HCT116 (cell line): ENCODE data around the gene ACVRL1. TPM values are rescaled to one million over a fixed set of nuclear protein-coding genes. Genes with fewer than 3 reads are reported as not detected.

Experiments
- ATAC-seq: fragments of 200-7000 bp; cut with Tn5 transposase; 2 replicates; pipeline ENCODE4 v1.9.1; 2020; ENCODE audit warnings: mild to moderate bottlenecking, moderate library complexity
- BruUV-seq: library from RNA; stranded (reverse); fragments of 400-500 nt; replicated peaks from 2 replicates; lab custom pipeline; 2021; lab: Mats Ljungman, UMichigan
- CTCF ChIA-PET: fragments of 300-600 bp; sonication (Branson Sonifier 250); formaldehyde crosslinking; loops from one replicate; lab custom pipeline; 2021; ENCODE audit warnings: antibody characterized with exemption; lab: Charles Lee
- POLR2A ChIA-PET: fragments of 300-600, 350-600 bp; sonication (Branson Sonifier 250); formaldehyde crosslinking; loops from one replicate; lab custom pipeline; 2021; ENCODE audit warnings: antibody characterized with exemption; lab: Charles Lee
- RAD21 ChIA-PET, 2 experiments: fragments of 300-600 bp; sonication (Branson Sonifier 250); formaldehyde crosslinking; loops; one replicate each; lab custom pipeline; 2023; ENCODE audit warnings: low total read pairs in 2 of 2; ENCODE audit not compliant: uncharacterized antibody in 2 of 2, unreplicated experiment in 2 of 2, low non-redundant PET in 1 of 2; lab: Charles Lee
- DNase-seq: peaks from one replicate; pipeline ENCODE4 v3.0.0-alpha.2; 2010; ENCODE audit warnings: low read depth, low spot score
- H2AFZ ChIP-seq: fragments of 200-600 bp; shearing (Covaris generic), sonication (generic); 2 replicates; pipeline ENCODE4 v1.6.1; 2017; ENCODE audit warnings: low read depth, mixed run types, mixed read lengths, antibody characterized with exemption, low read length; ENCODE audit not compliant: poor library complexity, severe bottlenecking
- H3K27ac ChIP-seq: 2 replicates; pipeline ENCODE4 v1.5.1; 2012; ENCODE audit warnings: low read depth, low read length
- H3K27me3 ChIP-seq: fragments of 200-600 bp; sonication (generic); 2 replicates; pipeline ENCODE4 v1.6.1; 2016; ENCODE audit warnings: mixed run types, low read length, mixed read lengths; ENCODE audit not compliant: insufficient read depth
- H3K36me3 ChIP-seq, 2 experiments: fragments of 200-500 bp in 1 of 2; fragments of 200-600 bp in 1 of 2; sonication (Bioruptor generic) in 1 of 2; sonication (generic) in 1 of 2; 2 replicates each; pipeline versions ENCODE4 v1.5.1 to v1.6.1; 2014 to 2016; ENCODE audit warnings: low read length in 2 of 2, inconsistent platforms in 1 of 2, mixed read lengths in 1 of 2, mixed run types in 1 of 2; ENCODE audit not compliant: insufficient read depth in 2 of 2, control insufficient read depth in 1 of 2
- H3K4me1 ChIP-seq, 2 experiments: fragments of 200-600 bp in 1 of 2; sonication (generic) in 1 of 2; 2 replicates each; pipeline versions ENCODE4 v1.5.1 to v1.6.1; 2012 to 2017; ENCODE audit warnings: low read length in 2 of 2, inconsistent platforms in 1 of 2, mild to moderate bottlenecking in 1 of 2, mixed read lengths in 1 of 2, mixed run types in 1 of 2, moderate library complexity in 1 of 2; ENCODE audit not compliant: insufficient read depth in 2 of 2, control insufficient read depth in 1 of 2
- H3K4me2 ChIP-seq: fragments of 200-600 bp; sonication (generic); 2 replicates; pipeline ENCODE4 v1.6.1; 2017; ENCODE audit warnings: mixed run types, low read length, mixed read lengths
- H3K4me3 ChIP-seq, 2 experiments: fragments of 200-600 bp in 1 of 2; sonication (generic) in 1 of 2; replicated peaks in 1 of 2; 2 replicates each; pipeline ENCODE4 v1.5.1; 2011 to 2016; ENCODE audit warnings: low read length in 2 of 2, control low read depth in 1 of 2, low read depth in 1 of 2, mild to moderate bottlenecking in 1 of 2, mixed read lengths in 1 of 2, mixed run types in 1 of 2
- H3K79me2 ChIP-seq: fragments of 200-600 bp; sonication (generic); 2 replicates; pipeline ENCODE4 v1.6.1; 2017; ENCODE audit warnings: mild to moderate bottlenecking, mixed run types, low read length, moderate library complexity, mixed read lengths; ENCODE audit not compliant: insufficient read depth
- H3K9ac ChIP-seq: fragments of 200-600 bp; sonication (generic); 2 replicates; pipeline ENCODE4 v1.6.1; 2016; ENCODE audit warnings: low read length, mixed read lengths
- H3K9me2 ChIP-seq: fragments of 200-600 bp; sonication (generic), shearing (Covaris generic); 2 replicates; pipeline ENCODE4 v1.6.1; 2017; ENCODE audit warnings: mixed run types, mild to moderate bottlenecking, moderate library complexity; ENCODE audit not compliant: insufficient read depth
- H3K9me3 ChIP-seq, 2 experiments: fragments of 200-500 bp in 1 of 2; fragments of 200-600 bp in 1 of 2; sonication (Bioruptor generic) in 1 of 2; sonication (generic) in 1 of 2; 2 replicates each; pipeline ENCODE4 v1.6.1; 2014 to 2017; ENCODE audit warnings: low read length in 2 of 2, mixed read lengths in 2 of 2, inconsistent platforms in 1 of 2, low read depth in 1 of 2, mild to moderate bottlenecking in 1 of 2, mixed run types in 1 of 2, moderate library complexity in 1 of 2; ENCODE audit not compliant: control insufficient read depth in 1 of 2, insufficient read depth in 1 of 2
- H4K20me1 ChIP-seq: fragments of 200-600 bp; sonication (generic), shearing (Covaris generic); 2 replicates; pipeline ENCODE4 v1.6.1; 2017; ENCODE audit warnings: mixed run types, mild to moderate bottlenecking, moderate library complexity; ENCODE audit not compliant: insufficient read depth
- CBX3 ChIP-seq: IDR thresholded peaks from 2 replicates; pipeline ENCODE4 v1.6.1; 2012; ENCODE audit warnings: low read depth
- ELF1 ChIP-seq: IDR thresholded peaks from 2 replicates; pipeline ENCODE4 v1.6.1; 2012; ENCODE audit warnings: low read depth, borderline replicate concordance
- EZH2 ChIP-seq: fragments of 200-600 bp; sonication (generic); IDR thresholded peaks from 2 replicates; pipeline ENCODE4 v1.6.1; 2017; ENCODE audit warnings: antibody characterized with exemption, mixed run types
- POLR2A ChIP-seq: IDR thresholded peaks from 2 replicates; pipeline ENCODE4 v1.7.0; 2011; ENCODE audit warnings: borderline replicate concordance; ENCODE audit not compliant: insufficient read depth, insufficient read length; ENCODE audit errors: extremely low read depth
- POLR2AphosphoS5 ChIP-seq: IDR thresholded peaks from 2 replicates; pipeline ENCODE4 v1.6.1; 2011; ENCODE audit warnings: mild to moderate bottlenecking, low read depth, low read length, moderate library complexity
- SIN3A ChIP-seq: IDR thresholded peaks from 2 replicates; pipeline ENCODE4 v1.6.1; 2012; ENCODE audit warnings: low read depth
- SP1 ChIP-seq: IDR thresholded peaks from 2 replicates; pipeline ENCODE4 v1.6.1; 2012; ENCODE audit warnings: low read depth
- ZBTB33 ChIP-seq: IDR thresholded peaks from 2 replicates; pipeline ENCODE4 v1.6.1; 2011; ENCODE audit warnings: mild to moderate bottlenecking, low read length, moderate library complexity; ENCODE audit not compliant: insufficient replicate concordance; ENCODE audit errors: extremely low read depth
- ZFX ChIP-seq: fragments of 450-650 bp; IDR thresholded peaks from 2 replicates; pipeline ENCODE4 v1.6.1; 2017
- ZNF274 ChIP-seq: fragments of 200-500 bp; sonication (Bioruptor generic); IDR thresholded peaks from 2 replicates; pipeline ENCODE4 v1.6.1; 2014; ENCODE audit warnings: mild to moderate bottlenecking, low read depth, low read length, inconsistent platforms
- intact Hi-C: fragments of 100-400 bp; cut with micrococcal nuclease; formaldehyde crosslinking; loops from 2 replicates; pipeline ENCODE4 v1.10.0; 2022
- total RNA-seq: library from RNA; stranded (reverse); gene quantifications from one replicate; pipeline ENCODE4 v1.2.1, GENCODE V29; 2021; ENCODE audit not compliant: unreplicated experiment

ACVRL1 gene
- total RNA-seq, 1 experiment from 2014 or later = 2.5 TPM

GRCh38 chr12:51864833-51865670 lies 42.3 kb upstream of the ACVRL1 start (continued):
- TF ChIP-seq SIN3A (no peak), CBX3 (no peak)

- no peak for ATAC-seq
- ChIA-PET POLR2A (no interaction called here), CTCF (no interaction called here), RAD21 (no interaction called here)
- H3K4me3 ChIP-seq = no peak overlapping the region
- H3K36me3 ChIP-seq = no peaks in the 10 kb centered on the region
- H3K4me1 ChIP-seq = peaks cover 0 to 6% of the 10 kb centered on the region in 2 experiments; a peak in 1 of 4 replicates
- no peaks in the 10 kb centered on the region for H3K27me3 ChIP-seq
- no peak overlapping the region for H3K27ac ChIP-seq
- no peak overlapping the region for H3K4me2 ChIP-seq
- BruUV-seq = no TSS peak
- H3K9ac ChIP-seq = no peak overlapping the region
- intact Hi-C loops = no loop called here
- no peak for DNase-seq
- no peak overlapping the region for H2AFZ ChIP-seq
- no peaks in the 10 kb centered on the region for H4K20me1 ChIP-seq
- no peaks in the 10 kb centered on the region for H3K9me3 ChIP-seq
- TF ChIP-seq ZFX (no peak), ZBTB33 (no peak), ZNF274 (no peak), ELF1 (no peak), EZH2 (no peak), SP1 (no peak), POLR2A (no peak), POLR2AphosphoS5 (no peak)
- H3K9me2 ChIP-seq = no peaks in the 10 kb centered on the region
- H3K79me2 ChIP-seq = no peaks in the 10 kb centered on the region
These were observed 41.5 kb upstream of the ACVRL1 start for GRCh38 chr12:51865757-51866270.
